SH-SY5Y (cell line): Measurements from ENCODE around the gene IRF7.

ENCODE experiments used
- GATA2 ChIP-seq: IDR thresholded peaks from 2 replicates; pipeline ENCODE4 v1.6.1; 2011; ENCODE audit warnings: mild to moderate bottlenecking, low read depth, low read length
- GATA3 ChIP-seq: IDR thresholded peaks from 2 replicates; pipeline ENCODE4 v1.6.1; 2011; ENCODE audit warnings: low read depth, mild to moderate bottlenecking, low read length, moderate library complexity

Gene IRF7

DNA sequence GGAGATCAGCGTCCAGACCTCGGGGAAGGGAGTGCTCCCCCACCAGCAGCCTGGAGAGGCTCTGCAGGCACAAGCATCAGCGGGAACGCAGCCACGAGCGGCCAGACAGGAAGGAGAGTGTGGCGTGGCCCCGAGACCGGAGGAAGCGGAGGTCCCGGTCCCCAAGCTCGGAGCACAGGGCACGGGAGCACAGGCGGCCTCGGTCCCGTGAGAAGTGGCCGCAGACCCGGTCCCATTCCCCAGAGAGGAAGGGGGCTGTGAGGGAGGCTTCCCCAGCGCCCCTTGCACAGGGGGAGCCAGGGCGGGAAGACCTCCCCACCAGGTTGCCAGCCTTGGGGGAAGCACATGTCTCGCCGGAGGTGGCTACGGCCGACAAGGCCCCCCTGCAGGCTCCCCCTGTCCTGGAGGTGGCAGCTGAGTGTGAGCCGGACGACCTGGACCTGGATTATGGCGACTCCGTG lies 6.9 kb downstream of the IRF7 start:
- TF ChIP-seq GATA2, result no peak
- TF ChIP-seq GATA3, result no peak

DNA sequence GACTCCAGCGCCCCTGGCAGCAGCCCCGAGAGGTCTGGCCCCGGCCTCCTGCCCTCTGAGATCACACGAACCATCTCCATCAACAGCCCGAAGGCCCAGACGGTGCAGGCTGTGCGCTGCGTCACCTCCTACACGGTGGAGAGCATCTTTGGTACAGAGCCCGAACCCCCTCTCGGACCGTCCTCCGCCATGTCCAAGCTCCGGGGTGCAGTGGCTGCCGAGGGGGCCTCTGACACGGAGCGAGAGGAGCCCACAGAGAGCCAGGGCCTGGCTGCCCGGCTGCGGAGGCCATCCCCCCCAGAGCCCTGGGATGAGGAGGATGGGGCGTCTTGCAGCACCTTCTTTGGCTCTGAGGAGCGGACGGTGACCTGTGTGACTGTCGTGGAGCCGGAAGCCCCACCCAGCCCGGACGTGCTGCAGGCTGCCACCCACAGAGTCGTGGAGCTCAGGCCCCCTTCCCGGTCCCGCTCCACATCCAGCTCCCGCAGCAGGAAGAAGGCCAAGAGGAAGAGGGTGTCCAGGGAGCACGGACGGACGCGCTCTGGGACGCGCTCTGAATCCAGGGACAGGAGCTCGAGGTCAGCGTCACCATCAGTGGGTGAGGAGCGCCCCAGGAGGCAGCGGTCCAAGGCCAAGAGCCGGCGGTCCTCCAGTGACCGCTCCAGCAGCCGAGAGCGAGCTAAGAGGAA lies 7.6 kb downstream of the IRF7 start:
- TF ChIP-seq GATA3 (no peak), GATA2 (no peak)

DNA sequence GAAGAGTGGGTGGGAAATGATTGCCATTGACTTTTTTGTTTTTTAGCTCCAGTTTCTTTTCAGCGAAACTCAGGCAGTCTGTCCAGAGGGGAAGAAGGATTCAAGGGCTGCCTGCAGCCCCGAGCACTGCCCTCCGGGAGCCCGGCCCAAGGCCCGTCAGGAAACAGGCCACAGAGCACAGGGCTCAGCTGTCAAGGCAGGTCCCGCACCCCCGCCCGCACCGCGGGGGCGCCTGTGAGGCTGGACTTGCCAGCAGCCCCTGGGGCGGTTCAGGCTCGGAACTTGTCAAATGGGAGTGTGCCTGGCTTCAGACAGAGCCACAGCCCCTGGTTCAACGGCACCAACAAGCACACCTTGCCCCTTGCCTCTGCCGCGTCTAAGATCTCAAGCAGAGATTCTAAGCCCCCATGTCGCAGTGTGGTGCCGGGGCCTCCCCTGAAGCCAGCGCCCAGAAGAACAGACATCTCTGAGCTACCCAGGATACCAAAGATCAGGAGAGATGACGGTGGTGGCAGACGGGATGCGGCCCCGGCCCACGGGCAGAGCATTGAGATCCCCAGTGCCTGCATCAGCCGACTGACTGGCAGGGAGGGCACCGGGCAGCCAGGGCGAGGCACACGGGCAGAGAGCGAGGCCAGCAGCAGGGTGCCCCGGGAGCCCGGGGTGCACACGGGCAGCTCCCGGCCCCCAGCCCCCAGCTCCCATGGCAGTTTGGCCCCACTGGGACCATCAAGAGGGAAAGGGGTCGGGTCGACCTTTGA lies 8.6 kb downstream of the IRF7 start:
- TF ChIP-seq GATA2 (no peak), GATA3 (no peak)

DNA sequence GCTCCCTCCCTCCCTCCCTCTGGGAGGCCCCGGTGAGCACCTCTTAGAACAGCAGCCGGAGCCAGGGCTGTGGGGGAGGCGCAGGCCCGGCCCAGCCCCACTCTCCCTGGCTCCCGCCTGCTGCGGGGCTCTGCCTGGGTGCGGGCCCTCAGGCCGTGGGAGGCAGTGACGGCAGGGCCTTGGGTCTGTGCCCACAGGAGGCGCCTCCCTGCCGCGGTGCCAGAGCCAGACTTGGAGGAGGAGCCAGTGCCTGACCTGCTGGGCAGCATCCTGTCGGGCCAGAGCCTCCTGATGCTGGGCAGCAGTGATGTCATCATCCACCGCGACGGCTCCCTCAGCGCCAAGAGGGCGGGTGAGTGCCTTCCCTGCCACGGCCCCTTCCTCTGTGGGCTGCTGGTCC lies 9.5 kb downstream of the IRF7 start:
- TF ChIP-seq GATA2 (no peak), GATA3 (no peak)

DNA sequence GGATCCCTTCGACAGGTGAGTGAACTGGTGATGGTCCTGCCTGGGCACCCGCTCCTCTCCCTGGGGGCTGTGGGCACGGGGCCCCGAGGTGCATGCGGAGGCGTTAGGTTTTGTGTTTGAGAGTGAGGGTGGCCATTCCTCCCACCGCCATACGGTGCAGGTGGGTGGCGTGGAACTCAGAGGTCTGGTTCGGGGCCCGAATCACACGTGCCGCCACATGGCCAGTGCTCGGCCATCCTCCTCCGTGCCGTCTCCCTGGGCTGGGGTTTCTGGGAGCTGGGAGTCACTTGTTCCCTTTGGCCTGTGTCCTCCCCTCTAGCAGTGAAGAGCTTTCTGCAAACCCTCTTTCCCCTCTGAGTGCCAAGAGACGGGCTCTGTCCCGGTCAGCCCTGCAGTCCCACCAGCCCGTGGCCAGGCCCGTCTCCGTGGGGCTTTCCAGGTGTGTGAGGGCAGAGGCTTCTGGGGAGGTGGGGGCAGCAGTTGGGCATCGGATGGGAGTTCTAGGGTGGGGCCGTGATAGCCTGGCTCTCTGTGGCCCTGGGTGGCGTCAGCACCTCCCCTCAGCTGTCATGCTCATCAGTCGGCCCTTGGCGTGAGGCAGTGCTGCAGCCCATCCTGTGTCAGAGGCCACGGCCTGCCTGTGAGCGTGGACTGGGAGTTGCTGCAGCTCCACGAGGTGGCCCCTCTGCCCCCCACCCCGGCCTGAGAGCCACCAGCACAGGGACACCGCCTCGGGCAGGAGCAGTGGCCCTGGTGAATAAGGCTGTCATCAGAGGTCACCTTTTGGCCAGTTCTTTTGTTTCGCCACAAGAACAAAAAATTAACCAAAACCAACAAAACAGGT lies 10.2 kb downstream of the IRF7 start:
- TF ChIP-seq GATA3 (no peak), GATA2 (no peak)

DNA sequence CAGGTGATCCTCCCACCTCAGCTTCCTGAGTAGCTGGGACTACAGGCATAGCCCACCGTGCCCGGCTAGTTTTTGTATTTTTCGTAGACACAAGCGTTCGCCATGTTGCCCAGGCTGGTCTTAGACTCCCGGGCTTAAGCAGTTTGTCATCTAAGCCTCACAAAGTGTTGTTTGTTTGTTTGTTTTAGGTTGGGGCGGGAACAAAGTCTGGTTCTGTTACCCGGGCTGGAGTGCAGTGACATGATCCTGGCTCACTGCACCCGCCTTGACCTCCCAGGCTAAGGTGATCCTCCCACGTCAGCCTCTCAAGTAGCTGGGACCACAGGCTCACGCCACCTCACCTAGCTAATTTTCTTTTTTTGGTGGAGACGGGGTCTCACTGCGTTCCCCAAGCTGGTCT lies 12.6 kb downstream of the IRF7 start:
- TF ChIP-seq GATA3 (no peak), GATA2 (no peak)

DNA sequence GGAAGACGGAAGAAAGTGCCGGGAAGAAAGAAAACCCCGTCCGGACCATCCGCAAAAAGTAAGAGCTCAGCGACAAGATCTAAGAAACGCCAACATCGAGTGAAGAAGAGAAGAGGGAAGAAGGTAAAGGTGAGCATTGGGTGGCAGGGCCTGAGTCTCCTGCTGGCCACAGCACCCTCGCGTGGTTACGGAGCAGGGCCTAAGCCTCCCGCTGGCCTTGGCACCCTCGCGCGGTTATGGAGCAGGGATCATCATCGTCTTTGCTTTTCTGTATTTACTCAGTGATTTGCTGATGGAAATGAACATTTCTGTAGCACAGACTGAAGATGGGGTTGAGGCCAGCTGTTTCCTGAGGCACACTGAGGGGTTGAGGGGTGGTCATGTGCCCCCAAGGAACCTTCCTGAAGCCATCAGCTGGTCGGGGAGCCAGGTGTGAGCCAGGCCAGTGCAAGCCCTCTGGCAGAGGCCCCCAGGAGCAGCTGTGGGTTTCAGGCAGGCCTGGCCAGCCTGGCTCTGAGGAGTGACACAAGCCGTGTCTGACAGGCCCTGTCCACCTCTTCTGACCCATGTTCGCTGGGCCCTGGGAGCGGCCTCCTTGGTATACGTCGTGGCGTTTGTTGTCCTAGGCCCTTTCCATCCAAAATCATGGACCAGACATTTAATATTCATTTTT lies 14.0 kb downstream of the IRF7 start:
- TF ChIP-seq GATA2 (no peak), GATA3 (no peak)

DNA sequence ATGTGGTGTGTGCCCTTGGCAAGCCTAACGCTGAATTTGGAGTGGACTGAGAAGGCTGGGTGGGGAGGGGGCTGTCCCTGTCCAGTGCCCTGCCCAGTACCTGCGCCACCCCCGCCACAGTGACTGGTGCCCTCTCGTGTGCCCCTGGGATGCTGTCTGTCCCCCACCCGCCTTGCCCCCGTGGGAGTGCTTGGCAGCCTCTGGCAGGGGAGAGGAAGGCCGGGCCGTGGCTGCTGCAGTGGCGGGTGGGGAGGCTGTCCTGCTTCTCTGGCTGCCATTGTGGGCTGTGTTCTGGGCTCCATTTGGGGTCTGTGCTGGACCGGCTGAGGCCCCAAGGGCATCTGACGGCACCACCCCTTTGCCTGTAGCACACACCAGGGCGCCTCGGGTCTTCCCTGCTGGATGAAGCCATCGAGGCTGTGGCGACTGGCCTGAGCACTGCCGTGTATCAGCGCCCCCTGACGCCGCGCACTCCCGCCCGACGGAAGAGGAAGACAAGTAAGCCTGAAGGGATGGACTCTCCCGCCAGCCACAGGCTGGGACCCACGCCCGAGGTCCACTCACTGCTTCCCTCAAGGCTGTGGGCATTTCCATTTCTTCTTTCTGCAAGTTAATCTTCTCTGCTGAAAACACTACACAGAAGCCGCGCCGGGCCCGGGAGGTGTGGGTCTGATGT lies 17.6 kb downstream of the IRF7 start:
- TF ChIP-seq GATA3 (no peak), GATA2 (no peak)

DNA sequence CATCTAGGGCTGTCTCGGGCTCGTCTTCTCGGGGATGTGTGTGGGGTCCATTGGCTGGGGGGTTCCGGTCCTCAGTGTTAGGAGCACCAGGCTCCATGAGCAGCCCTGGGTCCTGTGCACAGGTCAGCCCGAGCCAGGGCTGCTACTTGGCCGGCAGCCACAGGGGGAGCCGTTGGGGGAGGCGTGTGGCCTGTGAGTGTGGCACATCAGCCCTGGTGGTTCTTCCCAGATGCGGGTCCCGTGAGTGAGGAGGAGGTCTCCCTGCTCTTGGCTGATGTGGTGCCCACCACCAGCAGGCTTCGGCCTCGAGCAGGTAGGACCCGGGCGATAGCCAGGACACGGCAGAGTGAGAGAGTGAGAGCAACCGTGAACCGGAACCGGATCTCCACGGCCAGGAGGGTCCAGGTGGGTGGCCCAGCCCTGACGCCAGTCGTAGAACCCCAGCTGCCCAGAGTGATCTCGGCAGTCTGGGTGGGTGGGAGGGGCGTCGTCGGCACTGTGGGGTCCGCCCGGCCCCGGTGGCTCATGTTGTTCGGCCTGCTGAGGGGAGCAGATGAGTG lies 18.5 kb downstream of the IRF7 start:
- TF ChIP-seq GATA2, result no peak
- no peak for TF ChIP-seq GATA3

DNA sequence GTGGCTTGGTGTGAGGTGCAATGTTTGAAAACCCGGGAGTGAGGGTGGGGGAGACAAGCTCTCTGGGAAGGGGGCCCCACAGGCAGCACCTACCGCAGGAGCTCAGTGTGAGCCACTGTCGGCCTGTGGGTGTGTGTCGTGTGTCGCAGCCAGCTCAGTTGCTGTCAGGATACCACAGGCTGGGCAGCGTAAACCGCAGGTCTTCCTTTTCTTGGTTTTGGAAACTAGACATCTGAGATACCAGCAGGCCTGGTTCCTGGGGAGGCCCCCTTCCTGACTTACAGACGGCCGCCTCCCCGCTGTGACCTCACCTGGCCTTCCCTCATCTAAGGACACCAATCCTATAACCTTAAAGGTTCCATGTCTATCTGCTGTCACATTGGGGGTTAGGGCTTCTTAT lies 19.4 kb downstream of the IRF7 start:
- TF ChIP-seq GATA2 (no peak), GATA3 (no peak)

DNA sequence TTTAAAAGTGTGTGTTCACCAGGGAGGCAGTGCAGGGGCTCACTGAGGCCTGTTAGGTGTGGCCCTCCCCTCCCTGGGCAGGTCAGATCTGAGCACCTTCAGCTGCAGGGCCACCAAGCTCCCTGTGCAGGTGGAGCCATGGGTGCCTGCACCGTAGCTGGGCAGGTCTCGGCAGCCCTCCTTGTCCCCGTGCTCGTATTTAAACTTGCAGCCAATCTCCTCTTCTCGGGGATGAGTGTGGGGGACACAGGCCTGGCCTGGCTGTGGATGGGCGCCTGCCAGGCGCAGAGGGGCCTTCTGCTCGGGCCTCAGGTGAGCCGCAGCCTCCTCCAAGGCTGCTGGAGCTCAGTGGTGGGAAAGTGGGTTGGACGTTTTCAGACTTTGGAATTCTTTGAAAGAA lies 20.4 kb downstream of the IRF7 start:
- no peak for TF ChIP-seq GATA2

DNA sequence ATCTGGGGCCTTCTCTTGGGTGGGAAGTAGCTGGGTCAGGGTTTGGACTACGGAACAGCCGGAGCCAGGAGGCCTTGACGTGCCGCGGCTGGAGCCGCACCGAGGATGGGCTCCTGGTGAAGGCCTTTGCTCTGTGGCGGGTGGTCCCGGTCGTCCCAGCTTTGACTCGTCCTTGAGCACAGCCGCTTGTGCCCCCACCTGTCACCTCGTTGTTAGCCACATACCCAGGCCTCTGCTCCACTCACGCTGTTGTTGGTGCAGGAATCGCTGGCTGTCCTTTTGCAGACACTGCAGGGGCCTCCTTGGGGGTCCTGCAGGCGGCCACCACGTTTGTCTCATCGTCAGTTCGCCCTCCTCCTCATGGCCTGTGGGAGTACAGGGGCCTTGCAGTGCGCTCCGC lies 22.4 kb downstream of the IRF7 start:
- TF ChIP-seq GATA2 (no peak), GATA3 (no peak)

DNA sequence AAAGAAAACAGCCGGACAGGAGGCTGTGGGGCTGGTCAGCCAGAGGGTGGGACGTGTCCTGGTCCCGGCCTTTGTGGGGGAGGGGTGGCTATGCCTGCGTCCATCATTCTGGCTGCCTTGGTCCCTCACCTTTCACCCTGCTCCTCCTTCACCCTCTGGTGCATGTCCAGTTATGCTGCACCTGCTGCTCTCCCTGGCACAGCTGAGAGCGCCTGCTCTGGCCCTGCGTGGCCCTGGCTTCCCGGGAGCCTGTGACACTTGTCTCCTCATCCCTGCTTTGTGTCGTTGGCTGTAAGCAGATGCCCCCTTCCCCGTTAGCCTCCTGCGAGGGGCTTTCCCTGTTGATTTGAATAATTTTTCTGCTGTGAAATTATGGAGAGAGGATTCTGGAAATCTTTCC lies 22.8 kb downstream of the IRF7 start:
- no peak for TF ChIP-seq GATA3
- TF ChIP-seq GATA2, result no peak
